AG04449 (cell line): ENCODE results near the gene DHX38.

Source experiments
- CTCF ChIA-PET: fragments of 350-600 bp; formaldehyde crosslinking; extraction: SDS; loops from one replicate; lab custom pipeline; 2021; ENCODE audit warnings: antibody characterized with exemption; lab: Yijun Ruan, JAX
- POLR2A ChIA-PET: fragments of 400-600, 350-600 bp; formaldehyde crosslinking; extraction: SDS; loops from one replicate; lab custom pipeline; 2020; ENCODE audit warnings: antibody characterized with exemption, inconsistent platforms; lab: Yijun Ruan, JAX
- DNase-seq: peaks from one replicate; pipeline ENCODE4 v3.0.0-alpha.2; 2010; ENCODE audit warnings: low read depth, low spot score
- H3K4me3 ChIP-seq: 2 replicates; pipeline ENCODE4 v1.5.1; 2011; ENCODE audit warnings: low read depth, mild to moderate bottlenecking, control low read depth, low read length
- TF ChIP-seq, protein P1 (sequence below): IDR thresholded peaks from one replicate; pipeline ENCODE4 v1.5.1; 2011; ENCODE audit warnings: mild to moderate bottlenecking, moderate library complexity, low read length, control low read depth, inconsistent platforms; ENCODE audit not compliant: insufficient read depth; ENCODE audit errors: missing control alignments

Gene DHX38

DNA sequence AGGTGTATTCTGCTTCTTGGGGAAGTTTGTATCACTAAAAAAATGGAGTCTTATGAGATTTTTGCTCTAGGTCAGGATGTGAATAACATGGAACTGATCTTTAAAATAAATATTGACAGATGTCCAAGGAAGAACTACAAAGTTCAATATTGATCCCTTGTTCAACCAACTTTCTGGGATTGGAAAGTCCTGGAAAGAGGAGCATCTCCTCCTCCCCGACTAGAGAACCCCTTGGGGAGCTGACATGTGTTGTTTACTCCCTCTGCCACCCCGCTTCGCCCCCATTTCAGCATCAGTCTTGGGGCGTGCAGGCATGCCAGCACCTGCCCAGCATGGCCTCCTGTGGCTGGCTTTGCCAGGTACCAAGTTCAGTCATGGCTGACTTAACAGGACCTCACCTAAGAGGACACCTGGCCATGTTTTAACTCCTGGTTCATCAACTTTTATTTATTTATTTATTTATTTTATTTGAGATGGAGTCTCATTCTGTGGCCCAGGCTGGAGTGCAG, 44.5 kb downstream of the DHX38 start:
- CTCF ChIA-PET: no interaction called here
- TF ChIP-seq, protein P1, sequence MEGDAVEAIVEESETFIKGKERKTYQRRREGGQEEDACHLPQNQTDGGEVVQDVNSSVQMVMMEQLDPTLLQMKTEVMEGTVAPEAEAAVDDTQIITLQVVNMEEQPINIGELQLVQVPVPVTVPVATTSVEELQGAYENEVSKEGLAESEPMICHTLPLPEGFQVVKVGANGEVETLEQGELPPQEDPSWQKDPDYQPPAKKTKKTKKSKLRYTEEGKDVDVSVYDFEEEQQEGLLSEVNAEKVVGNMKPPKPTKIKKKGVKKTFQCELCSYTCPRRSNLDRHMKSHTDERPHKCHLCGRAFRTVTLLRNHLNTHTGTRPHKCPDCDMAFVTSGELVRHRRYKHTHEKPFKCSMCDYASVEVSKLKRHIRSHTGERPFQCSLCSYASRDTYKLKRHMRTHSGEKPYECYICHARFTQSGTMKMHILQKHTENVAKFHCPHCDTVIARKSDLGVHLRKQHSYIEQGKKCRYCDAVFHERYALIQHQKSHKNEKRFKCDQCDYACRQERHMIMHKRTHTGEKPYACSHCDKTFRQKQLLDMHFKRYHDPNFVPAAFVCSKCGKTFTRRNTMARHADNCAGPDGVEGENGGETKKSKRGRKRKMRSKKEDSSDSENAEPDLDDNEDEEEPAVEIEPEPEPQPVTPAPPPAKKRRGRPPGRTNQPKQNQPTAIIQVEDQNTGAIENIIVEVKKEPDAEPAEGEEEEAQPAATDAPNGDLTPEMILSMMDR: no peak
- H3K4me3 ChIP-seq: no peak overlapping the region
- no peak for DNase-seq
- POLR2A ChIA-PET: no interaction called here

DNA sequence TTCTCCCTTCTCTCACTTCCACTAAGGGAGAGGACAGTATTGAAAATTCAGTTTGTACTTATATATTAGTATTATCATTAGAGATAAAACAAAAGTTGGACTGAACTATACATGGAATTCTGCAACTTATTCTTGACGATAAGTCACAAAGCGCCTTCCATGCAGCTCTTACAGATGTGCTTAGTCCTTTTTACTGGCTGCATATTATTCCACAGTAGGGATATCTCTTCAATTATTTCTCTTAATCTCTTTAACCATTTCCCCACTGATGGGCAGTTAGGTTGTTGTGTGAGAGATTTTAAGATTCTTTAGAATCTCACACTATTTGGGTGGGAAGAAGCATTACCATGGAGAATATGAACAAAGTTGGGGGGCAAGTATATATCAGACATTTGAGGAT, 46.3 kb downstream of the DHX38 start:
- DNase-seq: no peak
- CTCF ChIA-PET: no interaction called here
- POLR2A ChIA-PET: no interaction called here
- no peak overlapping the region for H3K4me3 ChIP-seq
- TF ChIP-seq, protein P1: no peak

DNA sequence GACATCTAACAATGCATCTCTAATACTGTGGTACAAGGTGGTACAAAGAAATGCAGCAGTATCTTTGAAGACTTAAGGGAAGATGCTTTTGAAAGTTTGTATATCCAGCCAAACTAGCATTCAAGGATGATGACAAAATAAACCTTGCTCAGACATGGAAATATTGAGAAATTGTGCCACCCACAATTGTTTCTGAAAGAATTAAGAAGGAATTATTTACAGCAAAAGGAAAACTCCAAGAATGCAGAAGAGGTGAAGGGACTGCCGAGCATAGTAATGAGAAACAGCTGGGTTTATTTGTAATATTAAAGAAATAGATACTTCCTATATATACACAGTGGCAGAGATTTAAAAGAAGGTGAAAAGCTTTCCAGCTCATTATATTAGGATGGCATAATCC, 48.8 kb downstream of the DHX38 start:
- no peak overlapping the region for H3K4me3 ChIP-seq
- no peak for DNase-seq
- TF ChIP-seq, protein P1: no peak
- ChIA-PET CTCF (interaction anchor here (3.7 kb wide), 1 partner anchor 18 kb away, joined by 11 read pairs; no protein-coding TSS in a partner anchor), POLR2A (no interaction called here)

DNA sequence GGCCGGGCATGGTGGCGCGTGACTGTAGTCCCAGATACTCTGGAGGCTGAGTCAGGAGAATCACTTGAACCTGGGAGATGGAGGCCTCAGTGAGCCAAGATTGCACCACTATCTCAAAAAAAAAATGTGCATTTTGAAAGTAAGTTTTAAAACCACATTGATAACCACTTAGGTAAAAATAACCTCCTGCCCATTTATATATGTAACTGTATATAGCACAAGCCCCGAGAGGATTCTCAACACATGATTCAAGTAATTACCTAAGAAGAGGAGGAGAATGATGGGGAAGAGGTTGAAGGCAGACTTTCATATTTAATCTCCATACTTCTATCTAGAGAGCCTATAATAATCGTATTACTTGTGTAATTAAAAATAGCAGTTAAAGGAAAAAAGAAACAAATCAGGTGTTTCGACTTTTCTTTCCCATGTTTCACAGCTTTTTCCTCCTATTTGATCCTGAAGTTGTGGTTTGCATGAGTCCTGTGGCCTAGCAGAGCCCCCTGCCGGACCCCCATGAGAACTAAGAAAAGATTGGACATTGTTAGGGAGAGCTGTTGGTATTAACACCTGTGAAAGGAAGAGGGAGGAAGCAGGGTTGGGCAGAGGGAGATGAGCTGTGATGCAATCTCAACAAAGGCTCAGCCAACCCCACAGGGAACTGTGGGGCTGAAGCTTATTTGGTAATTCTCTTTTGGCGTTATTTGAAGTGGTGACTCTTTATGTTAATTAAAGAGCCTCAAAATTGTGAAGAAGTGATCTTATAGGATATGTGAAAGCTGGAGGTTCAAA, 56.2 kb downstream of the DHX38 start:
- TF ChIP-seq, protein P1: no peak
- H3K4me3 ChIP-seq: no peak overlapping the region
- no peak for DNase-seq
- POLR2A ChIA-PET: no interaction called here
- CTCF ChIA-PET: interaction anchor here (2.1 kb wide), 1 partner anchor 25 kb away, joined by 8 read pairs; no protein-coding TSS in a partner anchor

DNA sequence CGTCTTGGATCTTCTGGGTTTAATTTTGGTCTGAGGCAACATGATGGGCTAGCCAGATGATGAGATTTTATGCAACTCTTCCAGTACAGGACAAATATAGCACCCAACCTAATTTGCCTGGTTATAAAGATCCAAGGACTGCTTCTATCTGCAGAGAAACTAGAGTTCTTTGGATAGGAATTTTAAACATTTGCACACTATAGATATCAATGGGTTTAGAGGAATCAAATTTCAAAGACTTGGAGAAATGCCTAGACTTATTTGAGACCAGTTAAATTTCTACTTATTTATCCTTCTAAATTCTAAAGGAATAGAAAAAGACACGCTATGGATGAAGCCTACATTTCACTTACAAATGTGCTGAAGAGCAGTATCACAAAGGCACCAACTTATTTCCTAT, 65.7 kb downstream of the DHX38 start:
- TF ChIP-seq, protein P1: no peak
- ChIA-PET POLR2A (no interaction called here), CTCF (no interaction called here)
- no peak for DNase-seq
- H3K4me3 ChIP-seq: no peak overlapping the region

DNA sequence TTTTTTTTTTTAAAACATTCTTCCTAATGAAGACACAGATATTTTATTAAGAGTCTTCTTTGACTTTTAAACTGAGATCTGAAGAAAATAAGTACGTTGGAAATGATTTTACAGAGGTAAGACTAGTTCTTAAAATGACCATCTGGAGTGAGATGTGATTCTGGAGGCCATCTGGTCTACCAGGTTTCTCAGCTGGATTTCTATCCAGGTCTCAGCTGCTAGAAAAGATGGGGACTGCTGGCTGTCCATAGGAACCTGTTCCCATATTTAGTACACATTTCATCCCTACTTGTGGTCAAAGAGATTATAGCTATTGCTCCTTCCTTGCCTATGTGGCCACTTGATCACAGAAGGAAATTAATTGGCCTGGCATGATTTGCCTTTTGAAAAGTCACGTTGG, 66.2 kb downstream of the DHX38 start:
- CTCF ChIA-PET: interaction anchor here (0.7 kb wide), 1 partner anchor 9 kb away, joined by 3 read pairs; no protein-coding TSS in a partner anchor
- TF ChIP-seq, protein P1: no peak
- no peak for DNase-seq
- H3K4me3 ChIP-seq: no peak overlapping the region
- POLR2A ChIA-PET: no interaction called here
